ENCODE results near the gene HNF4A.

DNA sequence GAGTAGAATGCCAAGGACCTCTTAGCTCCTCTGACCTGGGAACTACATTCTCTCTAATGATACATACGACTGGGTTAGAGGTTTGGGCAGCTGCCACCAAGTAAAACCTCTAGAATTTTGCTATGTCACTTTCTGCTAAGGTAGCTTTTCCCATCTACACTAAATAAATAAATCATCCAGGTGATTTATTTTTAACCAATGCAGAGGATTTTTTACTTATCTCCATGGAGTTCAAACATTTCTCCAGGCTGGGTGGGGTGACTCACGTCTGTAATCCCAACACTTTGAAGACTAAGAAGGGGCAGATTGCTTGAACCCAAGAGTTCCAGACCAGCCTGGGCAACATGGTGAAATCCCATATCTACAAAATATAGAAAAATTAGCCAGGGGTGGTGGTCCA is 27.1 kb downstream of the HNF4A start:
- TF ChIP-seq CTCF (IDR thresholded peaks at IDR 0.05; ENCODE audit: low read length) = no peak
- TF ChIP-seq EZH2 (IDR thresholded peaks at IDR 0.05; ENCODE audit: borderline replicate concordance, low read length) = no peak

Data from OCI-LY1 (cell line).